GM23248 (cell line): ENCODE measurements around the gene FHAD1. TPM values are rescaled to one million over a fixed set of nuclear protein-coding genes. Genes with fewer than 3 reads are reported as not detected.
A peak's percentile ranks its signal among the peaks of the same experiment; 100 is the strongest.

Experiments
- DNase-seq: peaks from one replicate; pipeline ENCODE4 v3.0.0-alpha.2; 2015
- H2AFZ ChIP-seq: fragments of 200-600 bp; sonication (generic); 2 replicates; pipeline ENCODE4 v1.6.1; 2016; ENCODE audit warnings: antibody characterized with exemption
- H3F3A ChIP-seq: fragments of 200-600 bp; sonication (generic); 2 replicates; pipeline ENCODE4 v1.6.1; 2016; ENCODE audit warnings: mild to moderate bottlenecking, antibody characterized with exemption, mixed run types; ENCODE audit not compliant: insufficient read depth
- H3K27ac ChIP-seq: fragments of 200-600 bp; sonication (generic); 2 replicates; pipeline ENCODE4 v1.5.1; 2016; ENCODE audit warnings: mild to moderate bottlenecking
- H3K27me3 ChIP-seq: fragments of 200-600 bp; sonication (generic); replicated peaks from 2 replicates; pipeline ENCODE4 v1.6.1; 2016; ENCODE audit warnings: mild to moderate bottlenecking; ENCODE audit not compliant: insufficient read depth
- H3K36me3 ChIP-seq: fragments of 200-600 bp; sonication (generic); 2 replicates; pipeline ENCODE4 v1.6.1; 2016; ENCODE audit warnings: low read depth, mild to moderate bottlenecking
- H3K4me1 ChIP-seq: fragments of 200-600 bp; sonication (generic); 2 replicates; pipeline ENCODE4 v1.6.1; 2016; ENCODE audit warnings: mild to moderate bottlenecking; ENCODE audit not compliant: insufficient read depth
- H3K4me2 ChIP-seq: fragments of 200-600 bp; sonication (generic); one replicate; pipeline ENCODE4 v1.6.1; 2016; ENCODE audit warnings: mild to moderate bottlenecking; ENCODE audit not compliant: unreplicated experiment
- H3K4me3 ChIP-seq: fragments of 200-600 bp; sonication (generic); 2 replicates; pipeline ENCODE4 v1.5.1; 2016; ENCODE audit warnings: mild to moderate bottlenecking
- H3K79me2 ChIP-seq: fragments of 200-600 bp; sonication (generic); 2 replicates; pipeline ENCODE4 v1.6.1; 2016; ENCODE audit warnings: mild to moderate bottlenecking; ENCODE audit not compliant: insufficient read depth
- H3K9ac ChIP-seq: fragments of 200-600 bp; sonication (generic); 2 replicates; pipeline ENCODE4 v1.6.1; 2016; ENCODE audit warnings: mild to moderate bottlenecking
- H3K9me2 ChIP-seq: fragments of 200-600 bp; sonication (generic); 2 replicates; pipeline ENCODE4 v1.6.1; 2016; ENCODE audit warnings: mixed run types, mild to moderate bottlenecking, moderate library complexity; ENCODE audit not compliant: insufficient read depth
- H3K9me3 ChIP-seq: fragments of 200-600 bp; sonication (generic); one replicate; pipeline ENCODE4 v1.6.1; 2017; ENCODE audit warnings: low read depth
- H4K20me1 ChIP-seq: fragments of 200-600 bp; sonication (generic); 2 replicates; pipeline ENCODE4 v1.6.0; 2016; ENCODE audit not compliant: insufficient read depth
- EZH2 ChIP-seq: fragments of 200-600 bp; sonication (generic); IDR thresholded peaks from 2 replicates; pipeline ENCODE4 v1.6.1; 2018; ENCODE audit warnings: antibody characterized with exemption, mild to moderate bottlenecking; ENCODE audit not compliant: insufficient read depth, poor library complexity, severe bottlenecking
- EZH2phosphoT487 ChIP-seq: fragments of 200-600 bp; sonication (generic); IDR thresholded peaks from 2 replicates; pipeline ENCODE4 v1.6.1; 2018; ENCODE audit warnings: antibody characterized with exemption, moderate library complexity, mild to moderate bottlenecking, low read depth; ENCODE audit not compliant: insufficient read depth
- WGBS, 2 experiments: methylation state at CpG; one replicate each; pipeline ENCODE4 v1.1.6; 2015 to 2017; ENCODE audit warnings: low lambda C conversion rate in 2 of 2, low coverage in 1 of 2; ENCODE audit errors: missing lambda C conversion rate in 2 of 2; 5-methylcytosine and 5-hydroxymethylcytosine counted together
- in situ Hi-C: fragments of 300-500 bp; cut with MboI; formaldehyde crosslinking; loops from 2 replicates; pipeline ENCODE4 v1.15.0; 2020
- polyA plus RNA-seq: library from polyadenylated mRNA; unstranded; fragments of >200 nt; fragmentation: Nextera tagmentation; extraction: Ambion mirVana; gene quantifications from 2 replicates; pipeline ENCODE4 v1.2.1, GENCODE V29; 2016
- total RNA-seq: library from RNA; depleted of rRNA; stranded (reverse); fragments of >200 nt; shearing (Covaris generic); gene quantifications from 2 replicates; pipeline ENCODE4 v1.2.3, GENCODE V29; 2014

The FHAD1 gene
- total and polyA plus RNA-seq, 2 experiments from 2014 or later, result 0.24 TPM; not detected in 1

GRCh38 chr1:15428815-15429435 lies 181.9 kb downstream of the FHAD1 start:
- Histone ChIP-seq H3K9me3 (no peaks in the 10 kb centered on the region), H3K9ac (no peak overlapping the region), H3K36me3 (no peaks in the 10 kb centered on the region), H2AFZ (no peak overlapping the region), H3K9me2 (no peaks in the 10 kb centered on the region), H3K4me2 (no peak overlapping the region), H3K27ac (no peak overlapping the region), H3K4me1 (peaks cover 7% of the 10 kb centered on the region), H4K20me1 (no peaks in the 10 kb centered on the region), H3K4me3 (no peak overlapping the region), H3K27me3 (no peaks in the 10 kb centered on the region), H3K79me2 (0 out of 2 replicates have a peak, but pooled peaks cover 8% of the 10 kb centered on the region), H3F3A (peaks cover 4% of the 10 kb centered on the region; the same call in 1 of the 2 replicates)
- TF ChIP-seq EZH2phosphoT487, result no peak
- no peak for TF ChIP-seq EZH2
- in situ Hi-C loops, result loop anchor here (25.0 kb wide), 1 partner anchor 292 kb away; no protein-coding TSS in a partner anchor
- DNase-seq, result no peak
- 75 to 88% methylated on average over 3 to 18 of the region's 18 CpGs for WGBS, 2 experiments

GRCh38 chr1:15429701-15430149 lies 182.7 kb downstream of the FHAD1 start:
- peak; percentile 73 for DNase-seq

GRCh38 chr1:15430787-15431570 lies 184.0 kb downstream of the FHAD1 start:
- Histone ChIP-seq H3K27ac (no peak overlapping the region), H3K27me3 (no peaks in the 10 kb centered on the region), H3K9me2 (no peaks in the 10 kb centered on the region), H3K4me3 (no peak overlapping the region), H3F3A (peaks cover 4% of the 10 kb centered on the region; the same call in 1 of the 2 replicates), H3K4me2 (no peak overlapping the region), H2AFZ (no peak overlapping the region), H3K79me2 (no peaks in the 10 kb centered on the region), H4K20me1 (no peaks in the 10 kb centered on the region), H3K9me3 (no peaks in the 10 kb centered on the region), H3K9ac (no peak overlapping the region), H3K4me1 (peaks cover 10% of the 10 kb centered on the region), H3K36me3 (no peaks in the 10 kb centered on the region)
- TF ChIP-seq EZH2phosphoT487 (no peak), EZH2 (no peak)
- peak; percentile 46 for DNase-seq
- WGBS, 2 experiments, result 54 to 58% methylated on average over 19 of the region's 19 CpGs
- in situ Hi-C loops, result loop anchor here (5.0 to 25.0 kb wide), 2 partner anchors 104 to 294 kb away; no protein-coding TSS in a partner anchor

More at GRCh38 chr1:15429701-15430149, 182.7 kb downstream of the FHAD1 start:
- Histone ChIP-seq H3F3A (peaks cover 4% of the 10 kb centered on the region; the same call in 1 of the 2 replicates), H2AFZ (no peak overlapping the region), H3K27me3 (no peaks in the 10 kb centered on the region), H3K4me2 (no peak overlapping the region), H3K36me3 (no peaks in the 10 kb centered on the region), H3K4me1 (peaks cover 9% of the 10 kb centered on the region), H3K27ac (no peak overlapping the region), H3K4me3 (no peak overlapping the region), H3K9me2 (no peaks in the 10 kb centered on the region), H3K79me2 (0 out of 2 replicates have a peak, but pooled peaks cover 5% of the 10 kb centered on the region), H3K9ac (no peak overlapping the region), H4K20me1 (no peaks in the 10 kb centered on the region), H3K9me3 (no peaks in the 10 kb centered on the region)
- 79 to 80% methylated on average over 16 to 19 of the region's 19 CpGs for WGBS, 2 experiments
- TF ChIP-seq EZH2phosphoT487 (no peak), EZH2 (no peak)
- in situ Hi-C loops, result loop anchor here (5.0 to 25.0 kb wide), 2 partner anchors 102 to 292 kb away; no protein-coding TSS in a partner anchor

- H3K9ac ChIP-seq, result no peak overlapping the region
- DNase-seq, result no peak
- H3K9me3 ChIP-seq, result no peaks in the 10 kb centered on the region
- no peaks in the 10 kb centered on the region for H3K27me3 ChIP-seq
- no peak overlapping the region for H2AFZ ChIP-seq
- no peak overlapping the region for H3K4me2 ChIP-seq
- H3K4me3 ChIP-seq, result no peak overlapping the region
- H3K4me1 ChIP-seq, result peaks cover 10% of the 10 kb centered on the region
- in situ Hi-C loops, result loop anchor here (5.0 to 25.0 kb wide), 2 partner anchors 104 to 294 kb away; no protein-coding TSS in a partner anchor
- H3K36me3 ChIP-seq, result no peaks in the 10 kb centered on the region
- 83 to 88% methylated on average over 4 of the region's 4 CpGs for WGBS, 2 experiments
- H3K79me2 ChIP-seq, result no peaks in the 10 kb centered on the region
- no peaks in the 10 kb centered on the region for H4K20me1 ChIP-seq
- H3F3A ChIP-seq, result peaks cover 4% of the 10 kb centered on the region; the same call in 1 of the 2 replicates
- no peaks in the 10 kb centered on the region for H3K9me2 ChIP-seq
- TF ChIP-seq EZH2, result no peak
- no peak for TF ChIP-seq EZH2phosphoT487
- H3K27ac ChIP-seq, result no peak overlapping the region
Measured at GRCh38 chr1:15431571-15431948, 184.5 kb downstream of the FHAD1 start.
